IPS DF 19.7 (cell line): ENCODE results near the gene NECTIN1.
A peak's percentile ranks its signal among the peaks of the same experiment; 100 is the strongest.

Experiments used
- DNase-seq: peaks from one replicate; pipeline ENCODE4 v3.0.0-alpha.2; 2013; ENCODE audit warnings: low read depth, low spot score

NECTIN1 gene

GRCh38 chr11:119673052-119673758 is 55.8 kb downstream of the NECTIN1 start:
- DNase-seq: no peak

GRCh38 chr11:119672597-119672996 is 56.4 kb downstream of the NECTIN1 start:
- no peak for DNase-seq

- no peak for DNase-seq
Observed at GRCh38 chr11:119671561-119672015, 57.4 kb downstream of the NECTIN1 start.

- no peak for DNase-seq
Observed at GRCh38 chr11:119671051-119671450, 57.9 kb downstream of the NECTIN1 start.

GRCh38 chr11:119669487-119669886 is 59.5 kb downstream of the NECTIN1 start:
- no peak for DNase-seq

GRCh38 chr11:119668676-119669075 is 60.3 kb downstream of the NECTIN1 start:
- no peak for DNase-seq

- peak; percentile 50 for DNase-seq
Observed at GRCh38 chr11:119666463-119667131, 62.4 kb downstream of the NECTIN1 start.

- no peak for DNase-seq
Observed at GRCh38 chr11:119666061-119666460, 62.9 kb downstream of the NECTIN1 start.

GRCh38 chr11:119664701-119665420 is 64.1 kb downstream of the NECTIN1 start:
- no peak for DNase-seq

- no peak for DNase-seq
Observed at GRCh38 chr11:119664063-119664572, 64.9 kb downstream of the NECTIN1 start.

GRCh38 chr11:119663279-119663678 is 65.7 kb downstream of the NECTIN1 start:
- DNase-seq: no peak

GRCh38 chr11:119661226-119661625 is 67.8 kb downstream of the NECTIN1 start:
- DNase-seq: no peak

GRCh38 chr11:119659971-119660723 is 68.9 kb downstream of the NECTIN1 start:
- DNase-seq: no peak

GRCh38 chr11:119652907-119653659 is 75.9 kb downstream of the NECTIN1 start:
- DNase-seq: no peak

GRCh38 chr11:119651802-119652584 is 77.0 kb downstream of the NECTIN1 start:
- no peak for DNase-seq

- no peak for DNase-seq
Observed at GRCh38 chr11:119650251-119650650, 78.7 kb downstream of the NECTIN1 start.

- DNase-seq: no peak
Observed at GRCh38 chr11:119647254-119647653, 81.7 kb downstream of the NECTIN1 start.

- DNase-seq: no peak
Observed at GRCh38 chr11:119645018-119645417, 84.0 kb downstream of the NECTIN1 start.

GRCh38 chr11:119644502-119644901 is 84.5 kb downstream of the NECTIN1 start:
- DNase-seq: no peak

- no peak for DNase-seq
Observed at GRCh38 chr11:119643876-119644225, 85.1 kb downstream of the NECTIN1 start.
